IMR-90 (cell line): ENCODE measurements around the gene NAV2.

Source experiments
- BHLHE40 ChIP-seq: fragments of 150-350 bp; IDR thresholded peaks from 2 replicates; pipeline ENCODE4 v1.6.1; 2016; ENCODE audit warnings: mild to moderate bottlenecking, low read depth, low read length
- CEBPB ChIP-seq: IDR thresholded peaks from 2 replicates; pipeline ENCODE4 v1.6.1; 2012; ENCODE audit warnings: low read depth, low read length, improper control_type of control experiment
- CTCF ChIP-seq: conservative IDR thresholded peaks from 2 replicates; pipeline ENCODE4 v1.5.1; 2012; ENCODE audit warnings: mild to moderate bottlenecking, low read depth, low read length, improper control_type of control experiment
- MAFK ChIP-seq: IDR thresholded peaks from 2 replicates; pipeline ENCODE4 v1.6.1; 2012; ENCODE audit warnings: low read depth, low read length, improper control_type of control experiment
- MAZ ChIP-seq: IDR thresholded peaks from 2 replicates; pipeline ENCODE4 v1.6.1; 2012; ENCODE audit warnings: low read depth, mild to moderate bottlenecking, low read length, improper control_type of control experiment, moderate library complexity, borderline replicate concordance
- MXI1 ChIP-seq: IDR thresholded peaks from 2 replicates; pipeline ENCODE4 v1.6.1; 2012; ENCODE audit warnings: low read depth, mild to moderate bottlenecking, low read length, moderate library complexity, borderline replicate concordance
- POLR2A ChIP-seq: IDR thresholded peaks from 2 replicates; pipeline ENCODE4 v1.6.1; 2012; ENCODE audit warnings: mild to moderate bottlenecking, low read depth, low read length
- RAD21 ChIP-seq: IDR thresholded peaks from 2 replicates; pipeline ENCODE4 v1.6.1; 2012; ENCODE audit warnings: low read length, improper control_type of control experiment
- RCOR1 ChIP-seq: IDR thresholded peaks from 2 replicates; pipeline ENCODE4 v1.6.1; 2012; ENCODE audit warnings: mild to moderate bottlenecking, low read length, improper control_type of control experiment; ENCODE audit not compliant: insufficient replicate concordance
- RFX5 ChIP-seq: IDR thresholded peaks from 2 replicates; pipeline ENCODE4 v1.8.0; 2012; ENCODE audit warnings: low read depth, mild to moderate bottlenecking, low read length, moderate library complexity
- SMC3 ChIP-seq: fragments of 150-350 bp; IDR thresholded peaks from 2 replicates; pipeline ENCODE4 v1.6.1; 2016; ENCODE audit warnings: low read depth, mild to moderate bottlenecking, antibody characterized with exemption, low read length, moderate library complexity
- USF2 ChIP-seq: fragments of 150-350 bp; IDR thresholded peaks from 2 replicates; pipeline ENCODE4 v1.6.1; 2017; ENCODE audit warnings: mild to moderate bottlenecking, antibody characterized with exemption, low read length, low read depth

- TF ChIP-seq POLR2A (no peak), CTCF (no peak), RFX5 (no peak), MXI1 (no peak), MAFK (no peak), RAD21 (no peak), SMC3 (no peak), USF2 (no peak), MAZ (no peak), RCOR1 (no peak), CEBPB (no peak), BHLHE40 (no peak)
Measured at GRCh38 chr11:19861171-19861570, 148.5 kb downstream of the NAV2 start.
